Upper lobe of right lung (tissue), 1 donor: ENCODE data around the gene SAP30BP. TPM values are rescaled to one million over a fixed set of nuclear protein-coding genes. Genes with fewer than 3 reads are reported as not detected.

ENCODE experiments used
- ATAC-seq: fragments of 200-7000 bp; cut with Tn5 transposase; one replicate; pipeline ENCODE4 v1.9.1; 2020; ENCODE audit warnings: mild to moderate bottlenecking, moderate library complexity
- DNase-seq: peaks from one replicate; pipeline ENCODE4 v3.0.0-alpha.2; 2020
- H3K27ac ChIP-seq: fragments of 200-600 bp; one replicate; pipeline ENCODE4 v1.8.0; 2022
- H3K27me3 ChIP-seq: fragments of 200-600 bp; one replicate; pipeline ENCODE4 v1.8.0; 2022; ENCODE audit warnings: mild to moderate bottlenecking
- H3K36me3 ChIP-seq: fragments of 200-600 bp; one replicate; pipeline ENCODE4 v1.8.0; 2022
- H3K4me1 ChIP-seq: fragments of 200-600 bp; one replicate; pipeline ENCODE4 v1.8.0; 2022
- H3K4me3 ChIP-seq: fragments of 200-600 bp; one replicate; pipeline ENCODE4 v1.8.0; 2022; ENCODE audit warnings: mild to moderate bottlenecking
- H3K9me3 ChIP-seq: fragments of 200-600 bp; one replicate; pipeline ENCODE4 v1.8.0; 2022
- intact Hi-C: fragments of 100-400 bp; cut with DNase I; formaldehyde crosslinking; loops from one replicate; pipeline ENCODE4 v1.11.0; 2022
- total RNA-seq: library from RNA; stranded (reverse); fragmentation: NEBNext Ultra II Directional; extraction: Animal tissue kit (Norgen Biotek cat#: 25700); gene quantifications from one replicate; pipeline ENCODE4 v1.2.1, GENCODE V29; 2021
- TF ChIP-seq, protein P1 (sequence below): fragments of 200-600 bp; IDR thresholded peaks from one replicate; pipeline ENCODE4 v1.8.0; 2022; ENCODE audit warnings: antibody characterized with exemption
- donor health status: DM: no; HTN: yes; CAD: no; lungs with severe emphysema.

SAP30BP gene
- total RNA-seq, 1 donor from 2014 or later = 71.4 TPM

DNA sequence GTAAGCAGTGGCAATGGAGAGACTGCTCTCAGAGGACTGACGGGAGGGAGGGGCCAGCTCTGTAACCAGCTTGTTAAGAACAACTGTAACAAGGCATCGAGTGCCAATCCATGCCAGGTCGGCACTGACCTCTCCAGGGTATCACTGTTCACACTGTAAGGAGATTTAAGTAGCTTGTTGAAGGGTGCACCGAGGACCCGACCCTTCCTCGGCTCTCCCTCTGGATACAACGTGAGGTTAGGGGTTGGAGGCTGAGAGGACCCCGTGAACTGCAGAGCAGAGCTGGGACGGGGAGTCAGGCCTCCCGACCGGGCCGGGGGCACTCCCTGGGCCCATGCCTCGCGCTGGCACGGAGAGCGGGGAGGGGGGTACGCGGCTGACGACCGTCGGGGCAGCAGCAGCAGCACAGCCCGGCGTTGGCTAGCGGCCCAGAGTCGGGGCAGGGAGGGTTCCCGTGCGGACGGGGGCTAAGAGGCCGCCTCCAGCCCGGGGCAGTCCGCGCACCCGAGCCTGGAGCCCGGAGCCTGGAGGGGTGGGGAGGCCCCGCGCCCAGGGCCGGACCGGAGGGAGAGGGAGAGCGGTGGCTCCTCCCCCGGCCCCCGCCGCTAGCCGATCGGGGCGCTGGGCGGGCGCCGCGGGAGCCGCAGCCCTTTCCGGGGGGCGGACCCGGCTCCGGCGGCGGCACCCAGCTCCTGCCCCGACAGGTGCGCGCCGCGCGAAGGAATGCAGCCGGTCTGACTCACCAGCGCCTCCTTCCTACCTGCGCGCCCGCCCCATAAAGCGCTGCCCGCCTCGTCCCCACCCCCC, 53.7 kb downstream of the SAP30BP start, which contains the start of gene ITGB4:
ITGB4 (plus strand) TSS at position 804 of the 807 bp plus-strand sequence. CDS start 3,245 bp downstream, outside the sequence.
- Histone ChIP-seq H3K27me3 (peaks cover 6% of the 10 kb centered on the region), H3K4me1 (peaks cover 2% of the 10 kb centered on the region), H3K4me3 (peak within 1 kb of the TSS; percentile 57), H3K9me3 (no peaks in the 10 kb centered on the region), H3K36me3 (no peaks in the 10 kb centered on the region), H3K27ac (peak within 1 kb of the TSS; percentile 85)
- TF ChIP-seq, protein P1, sequence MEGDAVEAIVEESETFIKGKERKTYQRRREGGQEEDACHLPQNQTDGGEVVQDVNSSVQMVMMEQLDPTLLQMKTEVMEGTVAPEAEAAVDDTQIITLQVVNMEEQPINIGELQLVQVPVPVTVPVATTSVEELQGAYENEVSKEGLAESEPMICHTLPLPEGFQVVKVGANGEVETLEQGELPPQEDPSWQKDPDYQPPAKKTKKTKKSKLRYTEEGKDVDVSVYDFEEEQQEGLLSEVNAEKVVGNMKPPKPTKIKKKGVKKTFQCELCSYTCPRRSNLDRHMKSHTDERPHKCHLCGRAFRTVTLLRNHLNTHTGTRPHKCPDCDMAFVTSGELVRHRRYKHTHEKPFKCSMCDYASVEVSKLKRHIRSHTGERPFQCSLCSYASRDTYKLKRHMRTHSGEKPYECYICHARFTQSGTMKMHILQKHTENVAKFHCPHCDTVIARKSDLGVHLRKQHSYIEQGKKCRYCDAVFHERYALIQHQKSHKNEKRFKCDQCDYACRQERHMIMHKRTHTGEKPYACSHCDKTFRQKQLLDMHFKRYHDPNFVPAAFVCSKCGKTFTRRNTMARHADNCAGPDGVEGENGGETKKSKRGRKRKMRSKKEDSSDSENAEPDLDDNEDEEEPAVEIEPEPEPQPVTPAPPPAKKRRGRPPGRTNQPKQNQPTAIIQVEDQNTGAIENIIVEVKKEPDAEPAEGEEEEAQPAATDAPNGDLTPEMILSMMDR = peak; percentile 13
- intact Hi-C loops = loop anchor here (10.0 kb wide), 1 partner anchor 46 kb away; no protein-coding TSS in a partner anchor
- DNase-seq = peak; percentile 91
- ATAC-seq = peak; percentile 90

DNA sequence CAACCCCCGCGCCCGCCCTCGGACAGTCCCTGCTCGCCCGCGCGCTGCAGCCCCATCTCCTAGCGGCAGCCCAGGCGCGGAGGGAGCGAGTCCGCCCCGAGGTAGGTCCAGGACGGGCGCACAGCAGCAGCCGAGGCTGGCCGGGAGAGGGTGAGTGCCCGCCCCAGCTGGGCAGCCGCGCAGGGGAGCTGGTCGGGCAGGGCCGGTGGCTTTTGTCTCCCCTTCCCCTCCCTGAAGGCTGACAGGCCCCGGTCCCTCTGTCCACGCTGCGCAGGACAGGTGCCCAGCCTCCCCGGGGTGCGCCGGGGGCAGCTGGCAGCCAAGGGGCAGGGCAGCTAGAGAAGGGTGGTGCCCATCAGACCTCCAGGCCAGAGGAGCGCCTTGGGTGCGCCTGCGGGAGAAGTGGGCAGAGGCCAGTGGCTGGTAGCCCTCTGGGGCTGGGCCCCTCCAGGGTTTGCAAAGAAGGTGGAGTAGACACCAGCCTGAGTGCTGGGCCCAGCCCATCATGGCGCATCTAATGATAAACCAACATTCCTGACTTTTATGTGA, 54.4 kb downstream of the SAP30BP start:
- Histone ChIP-seq H3K4me1 (peaks cover 2% of the 10 kb centered on the region), H3K9me3 (no peaks in the 10 kb centered on the region), H3K27me3 (peaks cover 6% of the 10 kb centered on the region), H3K4me3 (peak overlapping the region; percentile 57), H3K27ac (peak overlapping the region; percentile 85), H3K36me3 (no peaks in the 10 kb centered on the region)
- TF ChIP-seq, protein P1 = no peak
- DNase-seq (no peak), ATAC-seq (peak; percentile 5)
- intact Hi-C loops = loop anchor here (10.0 kb wide), 1 partner anchor 47 kb away; no protein-coding TSS in a partner anchor

DNA sequence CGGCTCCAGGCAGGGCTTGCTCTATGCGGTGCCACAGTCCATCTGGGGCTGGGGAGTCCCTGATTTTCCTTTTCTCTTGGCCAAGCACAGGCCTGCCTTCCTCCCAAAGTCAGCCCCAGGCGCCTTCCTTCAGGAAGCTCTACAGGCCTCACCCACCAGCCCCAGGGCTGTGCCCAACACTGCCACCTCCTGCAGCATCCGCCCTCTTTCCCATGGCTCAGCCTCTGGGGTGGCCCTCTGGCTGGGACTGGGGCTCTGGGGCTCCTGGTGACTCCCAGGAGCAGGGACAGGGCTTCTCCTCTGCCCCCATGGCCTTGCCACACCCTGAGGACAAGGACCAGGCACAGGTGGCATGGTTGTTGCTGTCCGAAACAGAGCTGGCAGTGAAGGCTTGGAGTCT, 54.9 kb downstream of the SAP30BP start:
- TF ChIP-seq, protein P1 = no peak
- H3K27me3 ChIP-seq = peaks cover 6% of the 10 kb centered on the region
- peaks cover 2% of the 10 kb centered on the region for H3K4me1 ChIP-seq
- intact Hi-C loops = loop anchor here (10.0 kb wide), 1 partner anchor 47 kb away; no protein-coding TSS in a partner anchor
- ATAC-seq = peak; percentile 7
- peak overlapping the region; percentile 57 for H3K4me3 ChIP-seq
- no peaks in the 10 kb centered on the region for H3K9me3 ChIP-seq
- H3K27ac ChIP-seq = peak overlapping the region; percentile 85
- DNase-seq = no peak
- no peaks in the 10 kb centered on the region for H3K36me3 ChIP-seq

DNA sequence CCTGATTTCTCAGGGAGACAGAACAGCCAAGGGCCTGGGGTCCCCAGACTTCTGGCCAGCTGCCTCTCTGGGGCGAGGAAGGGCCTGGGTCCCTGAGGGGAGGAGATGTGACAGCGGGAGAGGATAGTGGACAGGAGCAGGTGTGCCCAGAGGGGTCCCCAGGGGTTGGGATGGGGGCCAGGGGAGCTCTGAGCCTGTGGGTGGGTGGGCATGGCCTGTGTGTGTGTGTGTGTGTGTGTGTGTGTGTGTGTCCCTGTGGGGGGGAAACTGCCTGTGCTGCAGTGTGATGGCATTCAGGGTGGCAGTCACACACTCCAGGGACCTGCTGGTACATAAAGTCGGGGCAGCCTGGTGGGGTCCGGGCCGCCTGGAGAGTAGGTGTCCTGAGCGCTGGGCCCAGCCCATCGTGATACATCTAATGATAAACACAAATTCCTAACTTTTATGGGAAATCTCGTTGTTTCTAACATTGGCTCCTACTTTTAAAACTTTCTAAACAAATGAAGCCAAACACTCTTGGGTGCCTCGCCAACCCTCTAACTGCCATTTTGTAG, 55.5 kb downstream of the SAP30BP start:
- peak overlapping the region; percentile 57 for H3K4me3 ChIP-seq

More for the DNA sequence above, 55.5 kb downstream of the SAP30BP start:
- TF ChIP-seq, protein P1 = no peak
- no peak for DNase-seq
- Histone ChIP-seq H3K4me1 (peaks cover 2% of the 10 kb centered on the region), H3K27ac (peak overlapping the region; percentile 85), H3K27me3 (peaks cover 6% of the 10 kb centered on the region), H3K36me3 (no peaks in the 10 kb centered on the region), H3K9me3 (no peaks in the 10 kb centered on the region)
- intact Hi-C loops = loop anchor here (10.0 kb wide), 1 partner anchor 48 kb away; no protein-coding TSS in a partner anchor
- no peak for ATAC-seq
